Spleen (tissue), 11 donors: Measurements from ENCODE around the gene FEZ2. TPM values are rescaled to one million over a fixed set of nuclear protein-coding genes. Genes with fewer than 3 reads are reported as not detected.

Experiments used
- DNase-seq: peaks from one replicate; pipeline ENCODE4 v3.0.0-alpha.2; 2020
- H3K27ac ChIP-seq, 8 donors: fragments of 200-600 bp; sonication (generic) in 7 of 8; 1 replicate in 4 of 8; 2 replicates in 4 of 8; pipeline versions ENCODE4 v1.5.0 to v1.8.0; 2016 to 2021; ENCODE audit warnings: inconsistent platforms in 4 of 8, mild to moderate bottlenecking in 4 of 8, moderate library complexity in 1 of 8
- H3K27me3 ChIP-seq, 7 donors: fragments of 200-600 bp; sonication (generic) in 6 of 7; replicated peaks in 1 of 7; 1 replicate in 4 of 7; 2 replicates in 3 of 7; pipeline versions ENCODE4 v1.5.0 to v1.8.0; 2016 to 2021; ENCODE audit warnings: inconsistent platforms in 3 of 7, mild to moderate bottlenecking in 1 of 7
- H3K36me3 ChIP-seq, 6 donors: fragments of 200-600 bp; sonication (generic) in 5 of 6; 1 replicate in 4 of 6; 2 replicates in 2 of 6; pipeline versions ENCODE4 v1.5.0 to v1.8.0; 2016 to 2021; ENCODE audit warnings: inconsistent platforms in 2 of 6
- H3K4me1 ChIP-seq, 6 donors: fragments of 200-600 bp; sonication (generic) in 5 of 6; 1 replicate in 3 of 6; 2 replicates in 3 of 6; pipeline versions ENCODE4 v1.5.0 to v1.8.0; 2016 to 2021; ENCODE audit warnings: inconsistent platforms in 3 of 6
- H3K4me3 ChIP-seq, 8 donors: fragments of 200-600 bp; sonication (generic) in 7 of 8; 1 replicate in 4 of 8; 2 replicates in 4 of 8; pipeline versions ENCODE4 v1.5.0 to v1.8.0; 2016 to 2021; ENCODE audit warnings: inconsistent platforms in 4 of 8, mild to moderate bottlenecking in 4 of 8, moderate library complexity in 2 of 8
- H3K9me3 ChIP-seq, 8 donors: fragments of 200-600 bp; sonication (generic) in 7 of 8; 1 replicate in 4 of 8; 2 replicates in 4 of 8; pipeline versions ENCODE4 v1.5.0 to v1.8.0; 2016 to 2021; ENCODE audit warnings: inconsistent platforms in 4 of 8
- POLR2A ChIP-seq, 3 donors: fragments of 450-650 bp; IDR thresholded peaks; one replicate each; pipeline ENCODE4 v1.5.1; 2017; ENCODE audit warnings: antibody characterized with exemption in 3 of 3, mild to moderate bottlenecking in 1 of 3
- POLR2AphosphoS5 ChIP-seq, 3 donors: sonication (generic); formaldehyde crosslinking; IDR thresholded peaks; one replicate each; pipeline ENCODE4 v1.5.1; 2017; ENCODE audit warnings: antibody characterized with exemption in 3 of 3
- WGBS, 5 donors: extraction: QIAGEN DNeasy Blood & Tissue Kit in 3 of 5; methylation state at CpG; one replicate each; pipeline versions ENCODE4 v1.1.5 to v1.1.7; 2013 to 2018; 5-methylcytosine and 5-hydroxymethylcytosine counted together
- intact Hi-C: fragments of 100-400 bp; cut with DNase I; formaldehyde crosslinking; loops from one replicate; pipeline ENCODE4 v1.15.0; 2023; ENCODE audit warnings: low total_unique reads
- polyA plus RNA-seq, 3 donors: library from polyadenylated mRNA; stranded (reverse); fragments of 200-250 nt; gene quantifications; one replicate each; pipeline ENCODE4 v1.2.1, GENCODE V29; 2013
- total RNA-seq, 7 donors: library from RNA; depleted of rRNA in 3 of 7; stranded (reverse); fragments of >200 nt in 3 of 7; fragmentation: NEBNext Ultra II Directional in 4 of 7; extraction: Animal tissue kit (Norgen Biotek cat#: 25700) in 4 of 7; gene quantifications; one replicate each; pipeline versions ENCODE4 v1.1.0 to v1.2.1, GENCODE V29; 2016 to 2021
- TF ChIP-seq, protein P1 (sequence below), 11 experiments: fragments of 200-600 bp in 7 of 11; fragments of 450-650 bp in 4 of 11; sonication (generic) in 4 of 11; IDR thresholded peaks in 8 of 11; conservative IDR thresholded peaks in 3 of 11; 1 replicate in 7 of 11; 2 replicates in 4 of 11; pipeline versions ENCODE4 v1.4.0 to v1.8.0; 2016 to 2021; ENCODE audit warnings: antibody characterized with exemption in 11 of 11, inconsistent platforms in 4 of 11, mild to moderate bottlenecking in 1 of 11
- donor health status: healthy with polysubstance abuse.
- donor health status: DM: no; HTN: no; CAD: no; lungs with moderate emphysema.
- donor health status: DM: no; HTN: no; CAD: no.
- donor health status: Bipolar disorder and iron deficiency.
- donor health status: healthy.
- donor health status: DM: no; HTN: no; CAD: no.
- donor health status: DM: yes; HTN: yes; CAD: no.

The FEZ2 gene
- total and polyA plus RNA-seq, 10 donors: 12.2 to 76.9 (median 57.1) TPM

GRCh38 chr2:36587556-36587955 is 10.4 kb downstream of the FEZ2 start:
- Histone ChIP-seq H3K4me3 (no peak overlapping the region), H3K27ac (no peak overlapping the region), H3K9me3 (no peaks in the 10 kb centered on the region), H3K27me3 (no peaks in the 10 kb centered on the region), H3K36me3 (peaks cover 0 to 85% (median 37%) of the 10 kb centered on the region in 6 donors), H3K4me1 (peaks cover 0 to 35% (median 8%) of the 10 kb centered on the region in 6 donors)
- TF ChIP-seq POLR2AphosphoS5 (IDR thresholded peaks at IDR 0.05): no peak
- TF ChIP-seq, protein P1, sequence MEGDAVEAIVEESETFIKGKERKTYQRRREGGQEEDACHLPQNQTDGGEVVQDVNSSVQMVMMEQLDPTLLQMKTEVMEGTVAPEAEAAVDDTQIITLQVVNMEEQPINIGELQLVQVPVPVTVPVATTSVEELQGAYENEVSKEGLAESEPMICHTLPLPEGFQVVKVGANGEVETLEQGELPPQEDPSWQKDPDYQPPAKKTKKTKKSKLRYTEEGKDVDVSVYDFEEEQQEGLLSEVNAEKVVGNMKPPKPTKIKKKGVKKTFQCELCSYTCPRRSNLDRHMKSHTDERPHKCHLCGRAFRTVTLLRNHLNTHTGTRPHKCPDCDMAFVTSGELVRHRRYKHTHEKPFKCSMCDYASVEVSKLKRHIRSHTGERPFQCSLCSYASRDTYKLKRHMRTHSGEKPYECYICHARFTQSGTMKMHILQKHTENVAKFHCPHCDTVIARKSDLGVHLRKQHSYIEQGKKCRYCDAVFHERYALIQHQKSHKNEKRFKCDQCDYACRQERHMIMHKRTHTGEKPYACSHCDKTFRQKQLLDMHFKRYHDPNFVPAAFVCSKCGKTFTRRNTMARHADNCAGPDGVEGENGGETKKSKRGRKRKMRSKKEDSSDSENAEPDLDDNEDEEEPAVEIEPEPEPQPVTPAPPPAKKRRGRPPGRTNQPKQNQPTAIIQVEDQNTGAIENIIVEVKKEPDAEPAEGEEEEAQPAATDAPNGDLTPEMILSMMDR (IDR thresholded peaks at IDR 0.05 in 8 of 11, conservative IDR thresholded peaks at IDR 0.05 in 3 of 11): no peak
- TF ChIP-seq POLR2A (IDR thresholded peaks at IDR 0.05): no peak
- no peak for DNase-seq
- WGBS, 5 donors: 92 to 99% (median 95%) methylated on average over 3 of the region's 3 CpGs
- intact Hi-C loops: no loop called here

DNA sequence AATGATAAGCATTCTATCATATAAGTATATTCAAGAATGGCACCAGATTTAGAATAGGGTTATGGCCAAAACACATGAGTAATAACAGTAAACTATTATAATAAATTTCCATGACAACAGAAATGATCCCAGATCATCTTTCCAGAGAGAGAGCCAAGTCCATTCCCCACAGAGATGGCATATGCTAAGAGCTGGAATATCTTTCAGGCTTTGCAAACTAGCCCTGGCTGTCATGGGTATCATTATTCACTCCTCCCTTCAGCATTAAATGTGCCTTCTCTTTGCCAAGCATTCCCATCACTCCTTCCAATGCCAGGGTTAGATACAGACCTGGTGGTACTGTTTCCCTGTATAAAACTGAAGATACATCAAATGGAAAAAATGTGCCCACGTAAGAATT is 10.9 kb downstream of the FEZ2 start:
- WGBS, 5 donors: 93 to 98% (median 96%) methylated on average over 1 of the region's 1 CpG
- H3K4me1 ChIP-seq: peaks cover 0 to 31% (median 8%) of the 10 kb centered on the region in 6 donors
- intact Hi-C loops: no loop called here
- no peaks in the 10 kb centered on the region for H3K27me3 ChIP-seq
- no peaks in the 10 kb centered on the region for H3K9me3 ChIP-seq
- no peak for DNase-seq
- H3K4me3 ChIP-seq: no peak overlapping the region
- TF ChIP-seq POLR2AphosphoS5 (IDR thresholded peaks at IDR 0.05): no peak
- H3K27ac ChIP-seq: no peak overlapping the region
- H3K36me3 ChIP-seq: peaks cover 0 to 89% (median 42%) of the 10 kb centered on the region in 6 donors

GRCh38 chr2:36586672-36587071 is 11.3 kb downstream of the FEZ2 start:
- intact Hi-C loops: no loop called here
- no peak overlapping the region for H3K27ac ChIP-seq
- H3K9me3 ChIP-seq: no peaks in the 10 kb centered on the region
- peaks cover 0 to 93% (median 43%) of the 10 kb centered on the region in 6 donors for H3K36me3 ChIP-seq
- peaks cover 0 to 27% (median 8%) of the 10 kb centered on the region in 6 donors for H3K4me1 ChIP-seq
- H3K4me3 ChIP-seq: no peak overlapping the region
- 90 to 96% (median 93%) methylated on average over 6 of the region's 6 CpGs for WGBS, 5 donors
- DNase-seq: no peak
- TF ChIP-seq POLR2A (IDR thresholded peaks at IDR 0.05) (no peak), POLR2AphosphoS5 (IDR thresholded peaks at IDR 0.05) (no peak)
- TF ChIP-seq, protein P1 (IDR thresholded peaks at IDR 0.05 in 8 of 11, conservative IDR thresholded peaks at IDR 0.05 in 3 of 11): no peak
- H3K27me3 ChIP-seq: no peaks in the 10 kb centered on the region

GRCh38 chr2:36584148-36584794 is 13.7 kb downstream of the FEZ2 start:
- Histone ChIP-seq H3K4me3 (no peak overlapping the region), H3K36me3 (peaks cover 0 to 100% (median 55%) of the 10 kb centered on the region in 6 donors), H3K9me3 (no peaks in the 10 kb centered on the region), H3K27ac (no peak overlapping the region), H3K4me1 (peaks cover 0 to 9% (median 3%) of the 10 kb centered on the region in 6 donors), H3K27me3 (no peaks in the 10 kb centered on the region)
- no peak for DNase-seq
- 62 to 90% (median 78%) methylated on average over 1 of the region's 1 CpG for WGBS, 5 donors
- intact Hi-C loops: no loop called here
- TF ChIP-seq POLR2A (IDR thresholded peaks at IDR 0.05) (no peak), POLR2AphosphoS5 (IDR thresholded peaks at IDR 0.05) (no peak)
- TF ChIP-seq, protein P1 (IDR thresholded peaks at IDR 0.05 in 8 of 11, conservative IDR thresholded peaks at IDR 0.05 in 3 of 11): no peak
